ENCODE measurements around the gene GGNBP2.

The GGNBP2 gene

GRCh38 chr17:36542755-36543154 is 2.0 kb upstream of the GGNBP2 start:
- no peak overlapping the region for H3K4me3 ChIP-seq (replicated peaks; ENCODE audit: low read depth, low read length)
- DNase-seq (ENCODE audit: low read depth), result no peak
- TF ChIP-seq CTCF (IDR thresholded peaks at IDR 0.05; ENCODE audit: low read length, missing control alignments), result no peak

GRCh38 chr17:36544044-36544306 is 744 bp upstream of the GGNBP2 start:
- DNase-seq (ENCODE audit: low read depth), result peak; percentile 65
- peak; percentile 27 for TF ChIP-seq CTCF (IDR thresholded peaks at IDR 0.05; ENCODE audit: low read length, missing control alignments)
- peak overlapping the region; percentile 73 for H3K4me3 ChIP-seq (replicated peaks; ENCODE audit: low read depth, low read length)

- TF ChIP-seq CTCF (IDR thresholded peaks at IDR 0.05; ENCODE audit: low read length, missing control alignments), result no peak
- H3K4me3 ChIP-seq (replicated peaks; ENCODE audit: low read depth, low read length), result peak overlapping the region; percentile 73
- no peak for DNase-seq (ENCODE audit: low read depth)
Measured at GRCh38 chr17:36545077-36545464, 352 bp downstream of the GGNBP2 start.

- TF ChIP-seq CTCF (IDR thresholded peaks at IDR 0.05; ENCODE audit: low read length, missing control alignments), result no peak
- H3K4me3 ChIP-seq (replicated peaks; ENCODE audit: low read depth, low read length), result peak overlapping the region; percentile 73
- peak; percentile 98 for DNase-seq (ENCODE audit: low read depth)
Measured at GRCh38 chr17:36545465-36546417, 1.0 kb downstream of the GGNBP2 start.

- no peak for TF ChIP-seq CTCF (IDR thresholded peaks at IDR 0.05; ENCODE audit: low read length, missing control alignments)
- peak overlapping the region; percentile 73 for H3K4me3 ChIP-seq (replicated peaks; ENCODE audit: low read depth, low read length)
- no peak for DNase-seq (ENCODE audit: low read depth)
Measured at GRCh38 chr17:36546418-36547093, 1.8 kb downstream of the GGNBP2 start.

GRCh38 chr17:36547776-36548175 is 3.1 kb downstream of the GGNBP2 start:
- TF ChIP-seq CTCF (IDR thresholded peaks at IDR 0.05; ENCODE audit: low read length, missing control alignments), result no peak
- H3K4me3 ChIP-seq (replicated peaks; ENCODE audit: low read depth, low read length), result peak overlapping the region; percentile 73
- DNase-seq (ENCODE audit: low read depth), result no peak

Data from fibroblast of pulmonary artery (primary cell).